ENCODE data around the gene TCAP.

DNA sequence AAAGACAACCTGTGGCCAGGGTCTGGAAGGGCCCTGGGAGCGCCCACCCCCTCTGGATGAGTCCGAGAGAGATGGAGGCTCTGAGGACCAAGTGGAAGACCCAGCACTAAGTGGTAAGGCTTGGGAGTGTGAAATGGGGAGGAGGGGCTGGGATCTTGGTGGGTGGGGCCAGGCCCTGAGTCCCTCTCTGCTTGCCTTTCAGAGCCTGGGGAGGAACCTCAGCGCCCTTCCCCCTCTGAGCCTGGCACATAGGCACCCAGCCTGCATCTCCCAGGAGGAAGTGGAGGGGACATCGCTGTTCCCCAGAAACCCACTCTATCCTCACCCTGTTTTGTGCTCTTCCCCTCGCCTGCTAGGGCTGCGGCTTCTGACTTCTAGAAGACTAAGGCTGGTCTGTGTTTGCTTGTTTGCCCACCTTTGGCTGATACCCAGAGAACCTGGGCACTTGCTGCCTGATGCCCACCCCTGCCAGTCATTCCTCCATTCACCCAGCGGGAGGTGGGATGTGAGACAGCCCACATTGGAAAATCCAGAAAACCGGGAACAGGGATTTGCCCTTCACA lies 29.5 kb upstream of the TCAP start:
- TF ChIP-seq, protein P1, sequence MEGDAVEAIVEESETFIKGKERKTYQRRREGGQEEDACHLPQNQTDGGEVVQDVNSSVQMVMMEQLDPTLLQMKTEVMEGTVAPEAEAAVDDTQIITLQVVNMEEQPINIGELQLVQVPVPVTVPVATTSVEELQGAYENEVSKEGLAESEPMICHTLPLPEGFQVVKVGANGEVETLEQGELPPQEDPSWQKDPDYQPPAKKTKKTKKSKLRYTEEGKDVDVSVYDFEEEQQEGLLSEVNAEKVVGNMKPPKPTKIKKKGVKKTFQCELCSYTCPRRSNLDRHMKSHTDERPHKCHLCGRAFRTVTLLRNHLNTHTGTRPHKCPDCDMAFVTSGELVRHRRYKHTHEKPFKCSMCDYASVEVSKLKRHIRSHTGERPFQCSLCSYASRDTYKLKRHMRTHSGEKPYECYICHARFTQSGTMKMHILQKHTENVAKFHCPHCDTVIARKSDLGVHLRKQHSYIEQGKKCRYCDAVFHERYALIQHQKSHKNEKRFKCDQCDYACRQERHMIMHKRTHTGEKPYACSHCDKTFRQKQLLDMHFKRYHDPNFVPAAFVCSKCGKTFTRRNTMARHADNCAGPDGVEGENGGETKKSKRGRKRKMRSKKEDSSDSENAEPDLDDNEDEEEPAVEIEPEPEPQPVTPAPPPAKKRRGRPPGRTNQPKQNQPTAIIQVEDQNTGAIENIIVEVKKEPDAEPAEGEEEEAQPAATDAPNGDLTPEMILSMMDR (IDR thresholded peaks at IDR 0.05) = no peak
- TF ChIP-seq POLR2A (IDR thresholded peaks at IDR 0.05) = no peak
